ENCODE measurements around the gene SDC4. TPM values are rescaled to one million over a fixed set of nuclear protein-coding genes. Genes with fewer than 3 reads are reported as not detected.

Gene SDC4
- total RNA-seq, 6 experiments from 2014 or later = 122 to 146 (median 135) TPM

DNA sequence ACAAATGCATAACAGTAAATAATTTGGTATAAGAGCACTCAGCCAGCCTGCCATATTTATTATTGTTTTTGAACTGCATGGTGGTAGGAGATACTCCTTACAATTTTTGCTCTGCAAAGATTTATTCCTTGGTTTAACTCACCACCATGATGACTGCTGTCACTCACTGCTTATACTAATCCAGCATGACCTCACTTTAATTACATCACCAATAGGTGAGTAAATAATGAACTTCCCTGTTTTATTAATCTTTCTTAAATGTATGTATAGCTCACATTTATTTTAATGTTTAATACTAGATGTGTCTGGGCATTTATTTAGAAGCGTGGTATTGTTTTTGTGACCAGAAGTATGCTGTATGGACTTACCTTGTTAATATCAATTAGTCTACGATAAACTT, 42.7 kb upstream of the SDC4 start:
- Mint-ChIP-seq H3K9me3 (no peaks in the 10 kb centered on the region), H3K27ac (no peak overlapping the region)
- no peak for DNase-seq

DNA sequence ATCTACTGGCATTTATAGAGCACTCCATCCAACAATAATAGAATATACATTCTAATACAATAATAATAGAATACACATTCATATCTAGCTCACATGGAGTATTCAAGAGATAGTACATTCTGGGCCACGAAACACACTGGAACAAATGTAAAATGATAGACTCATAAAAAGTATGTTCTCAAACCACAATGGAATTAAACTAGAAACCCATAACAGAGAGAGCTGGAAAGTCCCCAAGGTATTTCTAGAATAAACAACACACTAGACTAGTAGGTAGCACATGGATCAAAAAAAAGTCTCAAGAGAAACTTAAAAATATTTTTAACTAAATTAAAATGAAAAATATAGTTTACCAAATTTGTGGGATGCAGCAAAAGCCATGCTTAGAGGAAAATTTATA, 39.0 kb upstream of the SDC4 start:
- no peak overlapping the region for H3K27ac Mint-ChIP-seq
- no peak overlapping the region for H3K4me3 Mint-ChIP-seq
- H3K27me3 Mint-ChIP-seq (ENCODE audit: insufficient read depth) = no peaks in the 10 kb centered on the region; the same call in 1 of the 2 replicates
- H3K36me3 Mint-ChIP-seq (ENCODE audit: low read depth) = peaks cover 4% of the 10 kb centered on the region; the same call in 1 of the 2 replicates
- no peaks in the 10 kb centered on the region for H3K9me3 Mint-ChIP-seq
- TF ChIP-seq, protein P1, sequence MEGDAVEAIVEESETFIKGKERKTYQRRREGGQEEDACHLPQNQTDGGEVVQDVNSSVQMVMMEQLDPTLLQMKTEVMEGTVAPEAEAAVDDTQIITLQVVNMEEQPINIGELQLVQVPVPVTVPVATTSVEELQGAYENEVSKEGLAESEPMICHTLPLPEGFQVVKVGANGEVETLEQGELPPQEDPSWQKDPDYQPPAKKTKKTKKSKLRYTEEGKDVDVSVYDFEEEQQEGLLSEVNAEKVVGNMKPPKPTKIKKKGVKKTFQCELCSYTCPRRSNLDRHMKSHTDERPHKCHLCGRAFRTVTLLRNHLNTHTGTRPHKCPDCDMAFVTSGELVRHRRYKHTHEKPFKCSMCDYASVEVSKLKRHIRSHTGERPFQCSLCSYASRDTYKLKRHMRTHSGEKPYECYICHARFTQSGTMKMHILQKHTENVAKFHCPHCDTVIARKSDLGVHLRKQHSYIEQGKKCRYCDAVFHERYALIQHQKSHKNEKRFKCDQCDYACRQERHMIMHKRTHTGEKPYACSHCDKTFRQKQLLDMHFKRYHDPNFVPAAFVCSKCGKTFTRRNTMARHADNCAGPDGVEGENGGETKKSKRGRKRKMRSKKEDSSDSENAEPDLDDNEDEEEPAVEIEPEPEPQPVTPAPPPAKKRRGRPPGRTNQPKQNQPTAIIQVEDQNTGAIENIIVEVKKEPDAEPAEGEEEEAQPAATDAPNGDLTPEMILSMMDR (IDR thresholded peaks at IDR 0.05) = no peak
- peaks cover 11% of the 10 kb centered on the region for H3K4me1 Mint-ChIP-seq (ENCODE audit: low read depth)
- no peak for DNase-seq

More for the DNA sequence above, 42.7 kb upstream of the SDC4 start:
- TF ChIP-seq, protein P1 (IDR thresholded peaks at IDR 0.05) = no peak
- H3K36me3 Mint-ChIP-seq (ENCODE audit: low read depth) = peaks cover 4% of the 10 kb centered on the region
- H3K4me1 Mint-ChIP-seq (ENCODE audit: low read depth) = no peaks in the 10 kb centered on the region
- H3K27me3 Mint-ChIP-seq (ENCODE audit: insufficient read depth) = no peaks in the 10 kb centered on the region; the same call in 1 of the 2 replicates
- no peak overlapping the region for H3K4me3 Mint-ChIP-seq

DNA sequence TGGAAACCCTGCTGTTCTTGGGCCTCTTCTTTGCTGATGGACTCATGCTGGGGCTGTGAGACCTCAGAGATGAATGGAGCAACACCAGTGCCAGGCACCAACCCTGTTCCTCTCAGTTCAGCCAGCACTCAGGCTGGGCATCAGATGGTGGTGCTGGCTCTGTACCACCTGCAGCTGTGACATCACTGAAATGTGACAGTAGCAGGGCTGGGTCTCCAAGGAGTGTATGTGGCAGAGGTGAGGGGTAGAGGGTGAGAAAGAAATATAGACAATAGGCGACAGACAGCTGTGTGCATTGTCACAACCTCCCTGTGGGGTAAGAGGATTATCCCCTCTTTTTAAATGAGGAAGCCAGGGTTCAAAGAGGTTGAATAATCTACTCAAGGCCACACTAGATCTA, 30.0 kb upstream of the SDC4 start, which contains the start of gene TP53TG5:
TSS of gene TP53TG5 (minus strand) at position 135 of the 400 bp plus-strand sequence. CDS start at position 46, 89 bp downstream.
- DNase-seq = no peak
- H3K27ac Mint-ChIP-seq = no peak within 1 kb of the TSS
- TF ChIP-seq, protein P1 (IDR thresholded peaks at IDR 0.05) = no peak
- peaks cover 19% of the 10 kb centered on the region for H3K4me1 Mint-ChIP-seq (ENCODE audit: low read depth)
- H3K4me3 Mint-ChIP-seq = no peak within 1 kb of the TSS
- no peaks in the 10 kb centered on the region for H3K9me3 Mint-ChIP-seq
- no peaks in the 10 kb centered on the region; the same call in 1 of the 2 replicates for H3K27me3 Mint-ChIP-seq (ENCODE audit: insufficient read depth)
- no peaks in the 10 kb centered on the region; the same call in 1 of the 2 replicates for H3K36me3 Mint-ChIP-seq (ENCODE audit: low read depth)

DNA sequence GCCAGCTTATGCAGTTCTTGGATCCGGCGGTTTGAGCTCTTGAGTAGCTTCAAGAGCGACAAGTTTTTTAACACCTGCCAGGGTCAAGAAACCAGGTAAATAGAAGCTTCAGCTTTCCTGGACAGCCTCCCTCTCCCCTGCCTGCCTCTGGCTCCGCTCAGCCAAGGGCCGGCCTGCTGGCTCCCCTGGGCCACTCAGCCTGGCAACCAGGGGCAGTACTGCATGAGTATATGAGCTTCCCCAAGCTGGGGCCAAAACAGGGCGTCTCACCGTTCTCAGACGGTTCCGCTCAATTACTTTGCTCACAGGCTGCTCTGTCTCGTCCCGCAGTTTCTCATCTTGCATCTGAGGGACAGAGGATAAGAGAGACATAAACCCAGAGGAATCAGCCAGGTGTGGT, 29.0 kb upstream of the SDC4 start:
- DNase-seq = no peak
- H3K4me3 Mint-ChIP-seq = no peak overlapping the region
- no peaks in the 10 kb centered on the region; the same call in 1 of the 2 replicates for H3K27me3 Mint-ChIP-seq (ENCODE audit: insufficient read depth)
- no peaks in the 10 kb centered on the region for H3K9me3 Mint-ChIP-seq
- H3K27ac Mint-ChIP-seq = no peak overlapping the region
- H3K36me3 Mint-ChIP-seq (ENCODE audit: low read depth) = no peaks in the 10 kb centered on the region; the same call in 1 of the 2 replicates
- H3K4me1 Mint-ChIP-seq (ENCODE audit: low read depth) = peaks cover 15% of the 10 kb centered on the region
- TF ChIP-seq, protein P1 (IDR thresholded peaks at IDR 0.05) = no peak

DNA sequence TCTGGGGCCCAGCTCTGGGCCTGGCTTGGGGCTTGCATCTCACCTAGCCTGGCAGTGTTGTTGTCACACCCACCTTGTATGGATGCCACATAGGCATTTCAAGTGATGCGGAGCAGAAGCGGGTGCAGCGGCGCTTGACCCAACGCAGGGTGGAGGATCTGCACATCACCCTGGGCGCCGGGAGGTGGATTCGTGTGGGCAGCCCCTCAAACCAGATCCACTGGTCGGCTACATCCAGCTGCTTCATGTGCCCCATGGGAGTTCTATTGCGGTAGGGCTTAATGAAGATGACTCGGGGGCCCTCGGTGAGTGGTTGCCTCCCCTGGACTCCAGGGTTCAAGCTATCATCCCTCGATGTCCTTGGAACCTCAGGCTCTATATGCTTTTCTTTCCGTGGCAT, 26.7 kb upstream of the SDC4 start:
- no peak for DNase-seq
- peaks cover 15% of the 10 kb centered on the region for H3K4me1 Mint-ChIP-seq (ENCODE audit: low read depth)
- H3K36me3 Mint-ChIP-seq (ENCODE audit: low read depth) = no peaks in the 10 kb centered on the region; the same call in 1 of the 2 replicates
- no peak overlapping the region for H3K4me3 Mint-ChIP-seq
- H3K27ac Mint-ChIP-seq = no peak overlapping the region
- TF ChIP-seq, protein P1 (IDR thresholded peaks at IDR 0.05) = no peak
- no peaks in the 10 kb centered on the region; the same call in 1 of the 2 replicates for H3K27me3 Mint-ChIP-seq (ENCODE audit: insufficient read depth)
- no peaks in the 10 kb centered on the region for H3K9me3 Mint-ChIP-seq

All from HFFc6 (cell line).